HepG2 (cell line): ENCODE measurements around the gene NTPCR.

Experiments used
- EZH2 ChIP-seq: conservative IDR thresholded peaks from 2 replicates; pipeline ENCODE4 v1.6.1; 2012; ENCODE audit warnings: mild to moderate bottlenecking, low read depth, low read length, moderate library complexity
- JUN ChIP-seq: sonication (generic); formaldehyde crosslinking; IDR thresholded peaks from 2 replicates; pipeline ENCODE4 v1.4.0; 2020; ENCODE audit warnings: mild to moderate bottlenecking, missing genetic modification reagents
- PHF20 ChIP-seq: sonication (generic); formaldehyde crosslinking; IDR thresholded peaks from 2 replicates; pipeline ENCODE4 v1.5.0; 2020; ENCODE audit warnings: mild to moderate bottlenecking, missing genetic modification reagents
- TBL1XR1 ChIP-seq: fragments of 150-350 bp; IDR thresholded peaks from 2 replicates; pipeline ENCODE4 v1.6.1; 2014; ENCODE audit warnings: borderline replicate concordance, low read length; ENCODE audit not compliant: partially characterized antibody
- ZFX ChIP-seq: sonication (generic); formaldehyde crosslinking; IDR thresholded peaks from 2 replicates; pipeline ENCODE4 v1.4.0; 2020; ENCODE audit warnings: mild to moderate bottlenecking, low read depth, missing genetic modification reagents, moderate library complexity
- ZNF251 ChIP-seq: sonication (generic); formaldehyde crosslinking; IDR thresholded peaks from 2 replicates; pipeline ENCODE4 v1.9.0; 2021; ENCODE audit warnings: mild to moderate bottlenecking, missing genetic modification reagents
- ZNF556 ChIP-seq: sonication (generic); formaldehyde crosslinking; IDR thresholded peaks from 2 replicates; pipeline ENCODE4 v1.4.0; 2020; ENCODE audit warnings: mild to moderate bottlenecking, missing genetic modification reagents, borderline replicate concordance
- ZNF616 ChIP-seq: sonication (generic); formaldehyde crosslinking; IDR thresholded peaks from 2 replicates; pipeline ENCODE4 v1.5.0; 2020; ENCODE audit warnings: low read depth, mild to moderate bottlenecking, missing genetic modification reagents
- TF ChIP-seq, protein P1 (sequence below): sonication (generic); formaldehyde crosslinking; IDR thresholded peaks from 2 replicates; pipeline ENCODE4 v1.5.0; 2020; ENCODE audit warnings: missing genetic modification reagents
- TF ChIP-seq, protein P2 (sequence below): sonication (generic); formaldehyde crosslinking; conservative IDR thresholded peaks from 2 replicates; pipeline ENCODE4 v1.4.0; 2020; ENCODE audit warnings: mild to moderate bottlenecking, missing genetic modification reagents, moderate library complexity
- TF ChIP-seq, protein P3 (sequence below): sonication (generic); formaldehyde crosslinking; IDR thresholded peaks from 2 replicates; pipeline ENCODE4 v1.5.0; 2020; ENCODE audit warnings: mild to moderate bottlenecking, missing genetic modification reagents, moderate library complexity
- TF ChIP-seq, protein P4 (sequence below): sonication (generic); formaldehyde crosslinking; conservative IDR thresholded peaks from 2 replicates; pipeline ENCODE4 v1.4.0; 2020; ENCODE audit warnings: missing genetic modification reagents

DNA sequence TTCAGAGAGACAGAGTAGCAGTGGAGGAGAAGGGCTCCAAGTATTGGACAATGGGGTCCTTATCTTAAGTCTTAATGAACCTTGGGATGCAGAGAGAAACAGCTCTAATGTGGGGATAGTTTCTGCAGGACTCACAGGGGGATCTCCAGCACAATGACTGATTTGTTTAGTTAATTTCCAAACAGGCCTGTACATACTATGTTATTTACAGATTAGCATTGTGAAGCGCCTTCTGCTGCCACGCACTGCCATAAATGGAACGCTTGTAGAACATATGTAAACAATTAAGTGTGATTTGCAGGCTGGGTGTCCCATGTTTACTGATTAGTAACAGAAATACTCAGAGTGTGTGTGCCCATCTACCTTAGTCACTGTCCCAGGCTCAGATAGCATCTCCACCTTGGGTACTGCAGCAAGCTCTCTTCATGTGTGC lies 56.1 kb downstream of the NTPCR start:
- no peak for TF ChIP-seq ZNF556 (CRISPR knock-in tag)
- TF ChIP-seq, protein P1, sequence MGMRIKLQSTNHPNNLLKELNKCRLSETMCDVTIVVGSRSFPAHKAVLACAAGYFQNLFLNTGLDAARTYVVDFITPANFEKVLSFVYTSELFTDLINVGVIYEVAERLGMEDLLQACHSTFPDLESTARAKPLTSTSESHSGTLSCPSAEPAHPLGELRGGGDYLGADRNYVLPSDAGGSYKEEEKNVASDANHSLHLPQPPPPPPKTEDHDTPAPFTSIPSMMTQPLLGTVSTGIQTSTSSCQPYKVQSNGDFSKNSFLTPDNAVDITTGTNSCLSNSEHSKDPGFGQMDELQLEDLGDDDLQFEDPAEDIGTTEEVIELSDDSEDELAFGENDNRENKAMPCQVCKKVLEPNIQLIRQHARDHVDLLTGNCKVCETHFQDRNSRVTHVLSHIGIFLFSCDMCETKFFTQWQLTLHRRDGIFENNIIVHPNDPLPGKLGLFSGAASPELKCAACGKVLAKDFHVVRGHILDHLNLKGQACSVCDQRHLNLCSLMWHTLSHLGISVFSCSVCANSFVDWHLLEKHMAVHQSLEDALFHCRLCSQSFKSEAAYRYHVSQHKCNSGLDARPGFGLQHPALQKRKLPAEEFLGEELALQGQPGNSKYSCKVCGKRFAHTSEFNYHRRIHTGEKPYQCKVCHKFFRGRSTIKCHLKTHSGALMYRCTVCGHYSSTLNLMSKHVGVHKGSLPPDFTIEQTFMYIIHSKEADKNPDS: no peak
- TF ChIP-seq PHF20 (CRISPR knock-in tag): no peak
- no peak for TF ChIP-seq JUN (CRISPR knock-in tag)
- no peak for TF ChIP-seq ZNF251
- TF ChIP-seq, protein P2, sequence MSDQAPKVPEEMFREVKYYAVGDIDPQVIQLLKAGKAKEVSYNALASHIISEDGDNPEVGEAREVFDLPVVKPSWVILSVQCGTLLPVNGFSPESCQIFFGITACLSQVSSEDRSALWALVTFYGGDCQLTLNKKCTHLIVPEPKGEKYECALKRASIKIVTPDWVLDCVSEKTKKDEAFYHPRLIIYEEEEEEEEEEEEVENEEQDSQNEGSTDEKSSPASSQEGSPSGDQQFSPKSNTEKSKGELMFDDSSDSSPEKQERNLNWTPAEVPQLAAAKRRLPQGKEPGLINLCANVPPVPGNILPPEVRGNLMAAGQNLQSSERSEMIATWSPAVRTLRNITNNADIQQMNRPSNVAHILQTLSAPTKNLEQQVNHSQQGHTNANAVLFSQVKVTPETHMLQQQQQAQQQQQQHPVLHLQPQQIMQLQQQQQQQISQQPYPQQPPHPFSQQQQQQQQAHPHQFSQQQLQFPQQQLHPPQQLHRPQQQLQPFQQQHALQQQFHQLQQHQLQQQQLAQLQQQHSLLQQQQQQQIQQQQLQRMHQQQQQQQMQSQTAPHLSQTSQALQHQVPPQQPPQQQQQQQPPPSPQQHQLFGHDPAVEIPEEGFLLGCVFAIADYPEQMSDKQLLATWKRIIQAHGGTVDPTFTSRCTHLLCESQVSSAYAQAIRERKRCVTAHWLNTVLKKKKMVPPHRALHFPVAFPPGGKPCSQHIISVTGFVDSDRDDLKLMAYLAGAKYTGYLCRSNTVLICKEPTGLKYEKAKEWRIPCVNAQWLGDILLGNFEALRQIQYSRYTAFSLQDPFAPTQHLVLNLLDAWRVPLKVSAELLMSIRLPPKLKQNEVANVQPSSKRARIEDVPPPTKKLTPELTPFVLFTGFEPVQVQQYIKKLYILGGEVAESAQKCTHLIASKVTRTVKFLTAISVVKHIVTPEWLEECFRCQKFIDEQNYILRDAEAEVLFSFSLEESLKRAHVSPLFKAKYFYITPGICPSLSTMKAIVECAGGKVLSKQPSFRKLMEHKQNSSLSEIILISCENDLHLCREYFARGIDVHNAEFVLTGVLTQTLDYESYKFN (CRISPR knock-in tag): no peak
- TF ChIP-seq, protein P3, sequence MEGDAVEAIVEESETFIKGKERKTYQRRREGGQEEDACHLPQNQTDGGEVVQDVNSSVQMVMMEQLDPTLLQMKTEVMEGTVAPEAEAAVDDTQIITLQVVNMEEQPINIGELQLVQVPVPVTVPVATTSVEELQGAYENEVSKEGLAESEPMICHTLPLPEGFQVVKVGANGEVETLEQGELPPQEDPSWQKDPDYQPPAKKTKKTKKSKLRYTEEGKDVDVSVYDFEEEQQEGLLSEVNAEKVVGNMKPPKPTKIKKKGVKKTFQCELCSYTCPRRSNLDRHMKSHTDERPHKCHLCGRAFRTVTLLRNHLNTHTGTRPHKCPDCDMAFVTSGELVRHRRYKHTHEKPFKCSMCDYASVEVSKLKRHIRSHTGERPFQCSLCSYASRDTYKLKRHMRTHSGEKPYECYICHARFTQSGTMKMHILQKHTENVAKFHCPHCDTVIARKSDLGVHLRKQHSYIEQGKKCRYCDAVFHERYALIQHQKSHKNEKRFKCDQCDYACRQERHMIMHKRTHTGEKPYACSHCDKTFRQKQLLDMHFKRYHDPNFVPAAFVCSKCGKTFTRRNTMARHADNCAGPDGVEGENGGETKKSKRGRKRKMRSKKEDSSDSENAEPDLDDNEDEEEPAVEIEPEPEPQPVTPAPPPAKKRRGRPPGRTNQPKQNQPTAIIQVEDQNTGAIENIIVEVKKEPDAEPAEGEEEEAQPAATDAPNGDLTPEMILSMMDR (CRISPR knock-in tag): no peak
- TF ChIP-seq ZFX: no peak
- TF ChIP-seq, protein P4, sequence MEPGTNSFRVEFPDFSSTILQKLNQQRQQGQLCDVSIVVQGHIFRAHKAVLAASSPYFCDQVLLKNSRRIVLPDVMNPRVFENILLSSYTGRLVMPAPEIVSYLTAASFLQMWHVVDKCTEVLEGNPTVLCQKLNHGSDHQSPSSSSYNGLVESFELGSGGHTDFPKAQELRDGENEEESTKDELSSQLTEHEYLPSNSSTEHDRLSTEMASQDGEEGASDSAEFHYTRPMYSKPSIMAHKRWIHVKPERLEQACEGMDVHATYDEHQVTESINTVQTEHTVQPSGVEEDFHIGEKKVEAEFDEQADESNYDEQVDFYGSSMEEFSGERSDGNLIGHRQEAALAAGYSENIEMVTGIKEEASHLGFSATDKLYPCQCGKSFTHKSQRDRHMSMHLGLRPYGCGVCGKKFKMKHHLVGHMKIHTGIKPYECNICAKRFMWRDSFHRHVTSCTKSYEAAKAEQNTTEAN (CRISPR knock-in tag): no peak
- no peak for TF ChIP-seq TBL1XR1
- TF ChIP-seq EZH2: no peak
- no peak for TF ChIP-seq ZNF616
